ENCODE results near the gene MAVS.
A peak's percentile ranks its signal among the peaks of the same experiment; 100 is the strongest.

Gene MAVS

GRCh38 chr20:3867802-3868201 lies 21.2 kb downstream of the MAVS start:
- Mint-ChIP-seq H3K27me3 (ENCODE audit: low read depth) (no peaks in the 10 kb centered on the region), H3K4me3 (no peak overlapping the region), H3K9me3 (no peaks in the 10 kb centered on the region), H3K27ac (peak overlapping the region in 1 of 3 experiments; percentile 13), H3K36me3 (ENCODE audit: low read depth) (peaks cover 64% of the 10 kb centered on the region), H3K4me1 (no peaks in the 10 kb centered on the region)
- TF ChIP-seq, protein P1, sequence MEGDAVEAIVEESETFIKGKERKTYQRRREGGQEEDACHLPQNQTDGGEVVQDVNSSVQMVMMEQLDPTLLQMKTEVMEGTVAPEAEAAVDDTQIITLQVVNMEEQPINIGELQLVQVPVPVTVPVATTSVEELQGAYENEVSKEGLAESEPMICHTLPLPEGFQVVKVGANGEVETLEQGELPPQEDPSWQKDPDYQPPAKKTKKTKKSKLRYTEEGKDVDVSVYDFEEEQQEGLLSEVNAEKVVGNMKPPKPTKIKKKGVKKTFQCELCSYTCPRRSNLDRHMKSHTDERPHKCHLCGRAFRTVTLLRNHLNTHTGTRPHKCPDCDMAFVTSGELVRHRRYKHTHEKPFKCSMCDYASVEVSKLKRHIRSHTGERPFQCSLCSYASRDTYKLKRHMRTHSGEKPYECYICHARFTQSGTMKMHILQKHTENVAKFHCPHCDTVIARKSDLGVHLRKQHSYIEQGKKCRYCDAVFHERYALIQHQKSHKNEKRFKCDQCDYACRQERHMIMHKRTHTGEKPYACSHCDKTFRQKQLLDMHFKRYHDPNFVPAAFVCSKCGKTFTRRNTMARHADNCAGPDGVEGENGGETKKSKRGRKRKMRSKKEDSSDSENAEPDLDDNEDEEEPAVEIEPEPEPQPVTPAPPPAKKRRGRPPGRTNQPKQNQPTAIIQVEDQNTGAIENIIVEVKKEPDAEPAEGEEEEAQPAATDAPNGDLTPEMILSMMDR (IDR thresholded peaks at IDR 0.05; ENCODE audit: unreplicated experiment in 3 of 3), result no peak

DNA sequence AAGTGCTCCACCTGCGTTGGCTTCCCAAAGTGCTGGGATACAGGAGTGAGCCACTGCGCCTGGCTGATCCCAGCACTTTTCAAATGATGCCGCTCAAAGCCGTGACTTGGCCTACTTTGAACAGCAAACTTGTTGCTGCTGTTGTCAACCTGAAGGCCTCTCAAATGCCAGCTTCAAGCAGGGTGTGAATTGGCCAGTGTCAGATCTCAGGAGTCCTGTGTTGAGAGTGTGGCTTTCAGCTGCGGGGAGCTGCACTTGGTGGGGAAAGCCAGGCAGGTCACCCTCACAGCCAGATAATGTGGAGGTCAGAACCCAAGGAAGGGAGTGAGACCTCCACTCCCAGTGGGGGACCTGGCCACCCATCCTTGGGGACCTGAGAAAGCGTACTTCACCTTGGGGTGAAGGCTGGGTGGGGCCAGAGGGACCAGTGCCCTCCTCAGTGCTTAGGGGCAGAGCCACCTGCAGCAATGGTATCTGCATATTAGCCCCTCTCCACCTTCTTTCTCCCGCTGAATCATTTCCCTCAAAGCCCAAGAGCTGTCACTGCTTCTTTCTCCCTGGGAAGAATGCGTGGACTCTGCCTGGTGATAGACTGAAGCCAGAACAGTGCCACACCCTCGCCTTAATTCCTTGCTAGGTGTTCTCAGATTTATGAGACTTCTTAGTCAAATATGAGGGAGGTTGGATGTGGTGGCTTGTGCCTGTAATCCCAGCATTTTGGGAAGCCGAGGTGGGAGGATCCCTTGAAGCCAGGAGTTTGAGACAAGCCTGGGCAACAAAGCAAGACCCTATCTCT lies 23.4 kb downstream of the MAVS start:
- Mint-ChIP-seq H3K9me3 (no peaks in the 10 kb centered on the region), H3K4me1 (no peaks in the 10 kb centered on the region), H3K36me3 (ENCODE audit: low read depth) (peaks cover 62% of the 10 kb centered on the region), H3K4me3 (no peak overlapping the region), H3K27ac (no peak overlapping the region), H3K27me3 (ENCODE audit: low read depth) (no peaks in the 10 kb centered on the region)
- TF ChIP-seq, protein P1 (IDR thresholded peaks at IDR 0.05; ENCODE audit: unreplicated experiment in 3 of 3), result no peak

DNA sequence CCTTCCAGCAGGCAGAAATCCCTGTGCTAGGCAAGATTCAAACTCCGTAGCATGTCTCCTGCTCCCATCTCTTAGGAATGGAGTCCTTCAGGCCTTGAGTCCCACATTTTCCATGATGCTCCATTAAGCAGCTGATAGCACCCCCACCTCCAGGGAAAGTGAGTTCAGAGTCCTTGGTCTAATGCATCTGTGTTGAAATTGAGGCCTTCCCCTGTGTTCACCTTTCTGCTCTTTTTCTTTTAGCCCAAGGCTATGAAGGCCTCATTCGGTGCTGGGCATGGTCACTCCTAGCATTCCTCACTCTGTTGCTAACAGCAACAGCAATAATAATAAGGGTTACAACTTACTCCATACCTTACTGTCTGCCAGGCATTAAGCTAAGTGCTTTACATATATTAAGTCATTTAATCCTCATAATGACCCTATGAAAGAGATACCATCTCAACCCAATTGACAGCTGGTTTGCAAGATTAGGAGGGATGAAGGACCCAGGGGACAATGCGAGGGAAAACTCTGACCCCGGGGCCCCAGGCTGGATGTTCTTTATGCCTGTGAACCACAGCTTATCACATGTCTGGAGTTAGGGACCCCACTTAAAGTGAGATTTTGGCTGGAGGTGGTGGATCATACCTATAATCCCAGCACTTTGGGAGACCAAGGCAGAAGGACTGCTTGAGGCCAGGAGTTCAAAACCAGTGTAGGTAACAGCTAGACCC lies 25.1 kb downstream of the MAVS start:
- Mint-ChIP-seq H3K27ac (peak overlapping the region in 1 of 3 experiments; percentile 75), H3K27me3 (ENCODE audit: low read depth) (no peaks in the 10 kb centered on the region), H3K9me3 (no peaks in the 10 kb centered on the region), H3K36me3 (ENCODE audit: low read depth) (peaks cover 68% of the 10 kb centered on the region), H3K4me1 (peaks cover 7% of the 10 kb centered on the region), H3K4me3 (no peak overlapping the region)
- TF ChIP-seq, protein P1 (IDR thresholded peaks at IDR 0.05; ENCODE audit: unreplicated experiment in 3 of 3), result no peak

DNA sequence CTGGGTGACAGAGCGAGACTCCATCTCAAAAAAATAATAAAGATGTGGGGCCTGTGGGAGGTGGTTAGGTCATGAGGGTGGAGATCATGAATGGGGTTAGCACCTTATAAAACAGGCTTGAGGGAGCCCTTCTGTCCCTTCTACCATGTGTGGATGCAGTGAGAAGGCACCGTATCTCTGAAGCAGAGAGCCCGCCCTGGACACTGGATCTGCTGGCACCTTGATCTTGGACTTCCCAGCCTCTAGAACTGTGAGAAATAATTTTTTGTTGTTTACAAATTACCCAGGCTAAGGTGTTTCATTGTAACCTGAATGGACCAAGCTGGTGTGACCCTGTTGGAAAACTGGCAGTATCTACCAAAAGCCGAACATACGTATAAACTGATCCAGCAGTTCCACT lies 26.9 kb downstream of the MAVS start:
- H3K27me3 Mint-ChIP-seq (ENCODE audit: low read depth), result no peaks in the 10 kb centered on the region
- no peaks in the 10 kb centered on the region for H3K9me3 Mint-ChIP-seq
- no peak overlapping the region for H3K4me3 Mint-ChIP-seq
- H3K27ac Mint-ChIP-seq, result no peak overlapping the region
- peaks cover 7% of the 10 kb centered on the region for H3K4me1 Mint-ChIP-seq
- H3K36me3 Mint-ChIP-seq (ENCODE audit: low read depth), result peaks cover 58% of the 10 kb centered on the region
- TF ChIP-seq, protein P1 (IDR thresholded peaks at IDR 0.05; ENCODE audit: unreplicated experiment in 3 of 3), result no peak

- H3K4me1 Mint-ChIP-seq, result peaks cover 7% of the 10 kb centered on the region
- TF ChIP-seq, protein P1 (IDR thresholded peaks at IDR 0.05; ENCODE audit: unreplicated experiment in 3 of 3), result no peak
- H3K27me3 Mint-ChIP-seq (ENCODE audit: low read depth), result no peaks in the 10 kb centered on the region
- no peaks in the 10 kb centered on the region for H3K9me3 Mint-ChIP-seq
- H3K36me3 Mint-ChIP-seq (ENCODE audit: low read depth), result peaks cover 61% of the 10 kb centered on the region
- H3K4me3 Mint-ChIP-seq, result no peak overlapping the region
- H3K27ac Mint-ChIP-seq, result no peak overlapping the region
Observed at GRCh38 chr20:3874194-3874844, 27.7 kb downstream of the MAVS start.

All from nephron (organoid).